GM19239 (cell line): ENCODE data around the gene LYRM4.
"Not testable (repeated sequence)": the region's sequence is repeated elsewhere in the genome, so short reads cannot be mapped to it uniquely, and the experiment has no call there.

Source experiments
- DNase-seq: peaks from one replicate; pipeline ENCODE4 v3.0.0; 2011; ENCODE audit warnings: low spot score; ENCODE audit not compliant: insufficient read length
- FAIRE-seq: peaks from 2 replicates; lab custom pipeline; 2011; peaks lifted over from hg19 to GRCh38; lab: Jason Lieb, UNC

Gene LYRM4

DNA sequence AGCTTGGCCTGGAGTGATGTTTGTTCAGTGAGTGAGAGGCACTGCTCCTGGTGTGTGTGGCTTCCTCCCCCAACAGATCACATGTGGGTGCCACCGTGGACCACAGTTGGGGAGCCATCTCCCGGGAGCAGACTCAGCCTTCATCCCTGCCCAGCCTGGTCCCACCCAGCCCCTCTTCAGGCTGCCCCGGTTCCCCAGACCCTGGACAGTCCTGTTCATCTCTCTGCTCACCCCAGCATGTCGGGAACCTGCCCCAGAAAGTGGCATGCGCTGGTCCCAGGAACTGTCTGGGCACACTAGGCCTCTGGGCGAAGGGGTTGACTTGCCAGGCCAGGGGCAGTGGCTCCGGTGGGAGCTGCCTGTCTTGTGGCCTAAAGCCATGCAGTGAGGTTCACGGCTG, 197.1 kb downstream of the LYRM4 start:
- DNase-seq (no peak), FAIRE-seq (no peak)

DNA sequence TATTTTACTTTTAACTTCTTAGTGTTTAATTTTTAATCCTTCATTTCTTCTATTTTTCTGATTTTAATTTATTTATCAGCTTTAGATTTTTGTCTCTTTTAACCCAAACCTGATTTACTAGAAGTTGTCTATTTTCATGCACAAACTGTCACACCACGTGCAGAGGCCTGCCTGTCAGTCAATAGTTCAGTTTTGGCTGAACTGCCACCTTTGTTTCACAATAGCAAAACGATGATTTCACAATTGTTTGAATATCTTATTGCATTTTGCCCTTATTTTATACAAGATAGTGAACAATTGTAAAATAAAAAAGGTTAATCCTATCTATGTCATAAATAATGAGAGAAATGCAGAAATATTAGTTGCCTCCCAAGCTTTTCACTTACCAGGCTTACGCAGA, 199.6 kb downstream of the LYRM4 start:
- DNase-seq: no peak
- no peak for FAIRE-seq

DNA sequence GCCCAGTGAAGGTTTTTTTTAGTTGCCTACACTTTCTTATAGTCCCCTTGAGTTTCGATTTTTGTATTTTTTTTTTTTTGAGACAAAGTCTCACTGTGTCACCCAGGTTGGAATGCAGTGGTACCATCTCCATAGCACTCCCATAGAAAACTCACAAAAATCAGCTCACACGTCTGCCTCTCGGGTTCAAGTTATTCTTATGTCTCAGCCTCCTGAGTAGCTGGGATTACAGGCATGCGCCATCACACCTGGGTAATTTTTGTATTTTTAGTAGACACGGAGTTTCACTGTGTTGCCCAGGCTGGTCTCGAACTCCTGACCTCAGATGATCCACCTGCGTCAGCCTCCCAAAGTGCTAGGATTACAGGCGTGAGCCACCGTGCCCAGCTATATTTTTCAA, 200.3 kb downstream of the LYRM4 start:
- FAIRE-seq, DNase-seq: not testable (repeated sequence)

DNA sequence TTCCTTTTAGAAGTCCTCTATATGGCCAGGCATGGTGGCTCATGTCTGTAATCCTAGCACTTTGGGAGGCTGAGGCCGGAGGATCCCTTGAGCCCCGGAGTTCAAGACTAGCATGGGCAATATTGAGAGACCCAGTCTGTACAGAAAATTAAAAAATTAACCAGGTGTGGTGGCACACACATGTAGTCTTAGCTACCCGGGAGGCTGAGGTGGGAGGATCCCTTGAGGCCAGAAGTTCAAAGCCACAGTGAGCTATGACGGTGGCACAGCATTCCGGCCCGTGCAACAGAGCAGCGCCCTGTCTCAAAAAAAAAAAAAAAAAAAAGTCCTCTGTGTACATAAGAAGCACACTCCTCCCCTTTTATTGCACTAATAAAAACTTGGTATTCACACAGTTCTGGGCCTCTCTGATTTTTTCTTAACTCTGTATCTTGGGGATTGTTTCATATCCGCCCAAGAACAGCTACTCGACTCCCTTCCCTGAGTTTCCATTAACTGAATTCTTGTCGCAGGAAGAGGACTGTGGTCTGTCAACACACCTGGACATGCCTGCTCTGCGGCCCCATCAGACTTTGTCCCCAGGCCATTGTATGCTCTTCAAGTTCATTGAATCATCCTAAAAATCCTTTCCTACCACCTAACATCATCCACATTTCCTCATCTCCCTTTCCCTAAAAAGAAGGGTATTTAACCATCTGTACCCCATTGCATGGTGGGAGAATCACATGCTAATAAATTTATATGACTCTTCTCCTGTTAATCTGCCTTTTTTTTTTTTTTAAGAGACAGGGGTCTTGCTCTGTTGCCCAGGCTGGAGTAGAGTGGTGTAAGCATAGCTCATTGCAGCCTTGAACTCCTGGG, 201.5 kb downstream of the LYRM4 start:
- DNase-seq: no peak
- FAIRE-seq: no peak
